ENCODE measurements around the gene AZGP1. TPM values are rescaled to one million over a fixed set of nuclear protein-coding genes. Genes with fewer than 3 reads are reported as not detected.

AZGP1 gene
- total and polyA plus RNA-seq, 9 donors: 0.34 to 21.3 (median 2.3) TPM

- no peaks in the 10 kb centered on the region for H3K9me3 ChIP-seq
- no peaks in the 10 kb centered on the region for H3K27me3 ChIP-seq
- TF ChIP-seq EP300 (IDR thresholded peaks at IDR 0.05) (no peak), POLR2A (IDR thresholded peaks at IDR 0.05) (no peak)
- TF ChIP-seq, protein P1, sequence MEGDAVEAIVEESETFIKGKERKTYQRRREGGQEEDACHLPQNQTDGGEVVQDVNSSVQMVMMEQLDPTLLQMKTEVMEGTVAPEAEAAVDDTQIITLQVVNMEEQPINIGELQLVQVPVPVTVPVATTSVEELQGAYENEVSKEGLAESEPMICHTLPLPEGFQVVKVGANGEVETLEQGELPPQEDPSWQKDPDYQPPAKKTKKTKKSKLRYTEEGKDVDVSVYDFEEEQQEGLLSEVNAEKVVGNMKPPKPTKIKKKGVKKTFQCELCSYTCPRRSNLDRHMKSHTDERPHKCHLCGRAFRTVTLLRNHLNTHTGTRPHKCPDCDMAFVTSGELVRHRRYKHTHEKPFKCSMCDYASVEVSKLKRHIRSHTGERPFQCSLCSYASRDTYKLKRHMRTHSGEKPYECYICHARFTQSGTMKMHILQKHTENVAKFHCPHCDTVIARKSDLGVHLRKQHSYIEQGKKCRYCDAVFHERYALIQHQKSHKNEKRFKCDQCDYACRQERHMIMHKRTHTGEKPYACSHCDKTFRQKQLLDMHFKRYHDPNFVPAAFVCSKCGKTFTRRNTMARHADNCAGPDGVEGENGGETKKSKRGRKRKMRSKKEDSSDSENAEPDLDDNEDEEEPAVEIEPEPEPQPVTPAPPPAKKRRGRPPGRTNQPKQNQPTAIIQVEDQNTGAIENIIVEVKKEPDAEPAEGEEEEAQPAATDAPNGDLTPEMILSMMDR (IDR thresholded peaks at IDR 0.05): no peak
- no peak within 1 kb of the TSS for H3K27ac ChIP-seq
- H3K36me3 ChIP-seq: no peaks in the 10 kb centered on the region
- intact Hi-C loops (cut with DNase I): no loop called here
- no peaks in the 10 kb centered on the region for H3K4me1 ChIP-seq (ENCODE audit: insufficient read depth)
- WGBS, 3 donors: 17 to 19% (median 17%) methylated on average over 22 of the region's 22 CpGs
- H3K4me3 ChIP-seq: peak within 1 kb of the TSS; percentile 16
- peak in 4 of 5 donors; percentile 14 to 46 (median 24) for DNase-seq
Measured at GRCh38 chr7:99928994-99929729, 46.7 kb downstream of the AZGP1 start, which contains the start of gene GJC3. Gene GJC3, minus strand, starts transcription at chr7:99929620. Its CDS starts 0 bp downstream, at chr7:99929620.

GRCh38 chr7:99928188-99928587 lies 47.6 kb downstream of the AZGP1 start:
- TF ChIP-seq EP300 (IDR thresholded peaks at IDR 0.05): no peak
- TF ChIP-seq, protein P1 (IDR thresholded peaks at IDR 0.05): no peak
- no peak for TF ChIP-seq POLR2A (IDR thresholded peaks at IDR 0.05)
- Histone ChIP-seq H3K4me3 (no peak overlapping the region), H3K9me3 (no peaks in the 10 kb centered on the region), H3K27ac (no peak overlapping the region), H3K27me3 (no peaks in the 10 kb centered on the region), H3K36me3 (no peaks in the 10 kb centered on the region), H3K4me1 (ENCODE audit: insufficient read depth) (no peaks in the 10 kb centered on the region)
- DNase-seq: no peak
- 41 to 49% (median 48%) methylated on average over 2 of the region's 2 CpGs for WGBS, 3 donors
- intact Hi-C loops (cut with DNase I): no loop called here

DNA sequence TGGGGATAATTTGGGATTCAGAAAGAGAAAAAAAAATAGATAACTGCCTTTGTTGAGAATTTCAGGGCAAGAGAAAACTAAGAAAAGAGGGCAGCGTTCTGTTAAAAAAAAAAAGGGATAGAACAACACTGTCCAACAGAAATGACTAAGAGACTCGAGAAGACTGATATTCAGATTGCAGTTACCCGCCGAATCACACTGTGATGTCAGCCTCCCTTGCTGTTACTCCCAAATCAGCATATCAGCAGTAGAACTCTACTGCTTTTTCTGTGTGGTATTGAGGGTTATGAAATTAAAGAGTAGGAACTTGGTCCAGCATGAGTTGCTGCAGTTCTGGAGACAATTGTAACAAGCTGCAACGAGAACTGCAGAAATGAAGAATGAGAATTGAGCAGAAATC lies 48.3 kb downstream of the AZGP1 start:
- intact Hi-C loops (cut with DNase I): no loop called here
- WGBS, 3 donors: 41 to 48% (median 41%) methylated on average over 5 of the region's 5 CpGs

GRCh38 chr7:99926321-99926720 lies 49.5 kb downstream of the AZGP1 start:
- no peaks in the 10 kb centered on the region for H3K36me3 ChIP-seq
- no peak overlapping the region for H3K4me3 ChIP-seq
- no peaks in the 10 kb centered on the region for H3K4me1 ChIP-seq (ENCODE audit: insufficient read depth)
- intact Hi-C loops (cut with DNase I): no loop called here
- no peak overlapping the region for H3K27ac ChIP-seq
- no peaks in the 10 kb centered on the region for H3K27me3 ChIP-seq
- no peaks in the 10 kb centered on the region for H3K9me3 ChIP-seq
- no peak for DNase-seq
- no peak for TF ChIP-seq EP300 (IDR thresholded peaks at IDR 0.05)
- no peak for TF ChIP-seq POLR2A (IDR thresholded peaks at IDR 0.05)
- TF ChIP-seq, protein P1 (IDR thresholded peaks at IDR 0.05): no peak

More for the DNA sequence above, 48.3 kb downstream of the AZGP1 start:
- Histone ChIP-seq H3K27me3 (no peaks in the 10 kb centered on the region), H3K4me1 (ENCODE audit: insufficient read depth) (no peaks in the 10 kb centered on the region), H3K9me3 (no peaks in the 10 kb centered on the region), H3K4me3 (no peak overlapping the region), H3K36me3 (no peaks in the 10 kb centered on the region), H3K27ac (no peak overlapping the region)
- TF ChIP-seq EP300 (IDR thresholded peaks at IDR 0.05) (no peak), POLR2A (IDR thresholded peaks at IDR 0.05) (no peak)
- TF ChIP-seq, protein P1 (IDR thresholded peaks at IDR 0.05): no peak
- DNase-seq: no peak
